AG04450 (cell line): ENCODE data around the gene CBX4. TPM values are rescaled to one million over a fixed set of nuclear protein-coding genes. Genes with fewer than 3 reads are reported as not detected.

Experiments
- CTCF ChIA-PET: fragments of 300-600, 350-600 bp; formaldehyde crosslinking; extraction: SDS; loops from one replicate; lab custom pipeline; 2022; ENCODE audit warnings: antibody characterized with exemption, inconsistent platforms; lab: Charles Lee
- POLR2A ChIA-PET: fragments of 350-600 bp; formaldehyde crosslinking; extraction: SDS; loops from one replicate; lab custom pipeline; 2021; ENCODE audit warnings: antibody characterized with exemption, inconsistent platforms; lab: Yijun Ruan, JAX
- DNase-seq: peaks from one replicate; pipeline ENCODE4 v3.0.0-alpha.2; 2011; ENCODE audit warnings: low read depth, low spot score
- H3K27ac ChIP-seq: one replicate; pipeline ENCODE4 v1.5.1; 2012; ENCODE audit warnings: low read depth, low read length, control low read depth
- H3K27me3 ChIP-seq: one replicate; pipeline ENCODE4 v1.6.0; 2012; ENCODE audit warnings: low read length; ENCODE audit not compliant: control insufficient read depth, insufficient read depth
- H3K4me3 ChIP-seq: 2 replicates; pipeline ENCODE4 v1.5.1; 2011; ENCODE audit warnings: mild to moderate bottlenecking, low read depth, low read length, control low read depth
- H3K9me3 ChIP-seq: 2 replicates; pipeline ENCODE4 v1.5.1; 2012; ENCODE audit warnings: low read length; ENCODE audit not compliant: control insufficient read depth, insufficient read depth
- polyA plus RNA-seq: library from polyadenylated mRNA; depleted of rRNA; stranded (reverse); fragments of >200 nt; gene quantifications from 2 replicates; pipeline ENCODE4 v1.2.3, GENCODE V29; 2011
- TF ChIP-seq, protein P1 (sequence below): IDR thresholded peaks from 2 replicates; pipeline ENCODE4 v1.5.1; 2011; ENCODE audit warnings: low read depth, low read length, control low read depth, inconsistent platforms

CBX4 gene
- polyA plus RNA-seq, 1 experiment: 7.6 TPM

DNA sequence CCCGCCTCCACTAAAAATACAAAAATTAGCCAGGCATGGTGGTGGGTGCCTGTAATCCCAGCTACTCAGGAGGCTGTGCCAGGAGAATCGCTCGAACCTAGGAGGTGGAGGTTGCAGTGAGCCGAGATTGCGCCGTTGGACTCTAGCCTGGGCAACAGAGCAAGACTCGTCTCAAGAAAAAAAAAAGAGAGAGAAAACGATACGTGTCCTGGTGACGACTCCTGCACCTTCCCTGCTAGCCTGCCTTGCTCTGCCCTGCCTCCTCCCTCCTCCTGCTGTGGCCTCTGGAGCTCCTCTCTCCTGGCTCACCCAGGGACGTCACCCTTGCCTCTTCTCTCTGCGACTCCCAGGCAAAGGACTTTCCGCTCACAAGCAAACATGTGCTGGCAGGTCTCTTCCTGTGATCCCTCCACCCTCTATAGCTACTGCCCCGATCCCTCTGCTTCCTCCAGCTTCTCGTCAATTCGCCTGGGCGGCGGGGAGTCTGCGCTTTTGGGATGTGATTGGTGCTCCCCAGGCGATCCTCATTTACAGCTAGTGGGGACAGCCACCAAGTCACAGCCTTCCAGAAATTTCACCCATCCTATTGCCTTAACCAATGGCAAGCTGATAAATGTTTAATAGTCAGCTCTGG lies 25.5 kb upstream of the CBX4 start:
- POLR2A ChIA-PET: no interaction called here
- no peak for DNase-seq
- Histone ChIP-seq H3K4me3 (no peak overlapping the region), H3K27ac (no peak overlapping the region), H3K27me3 (peaks cover 27% of the 10 kb centered on the region), H3K9me3 (no peaks in the 10 kb centered on the region; the same call in 1 of the 2 replicates)
- TF ChIP-seq, protein P1, sequence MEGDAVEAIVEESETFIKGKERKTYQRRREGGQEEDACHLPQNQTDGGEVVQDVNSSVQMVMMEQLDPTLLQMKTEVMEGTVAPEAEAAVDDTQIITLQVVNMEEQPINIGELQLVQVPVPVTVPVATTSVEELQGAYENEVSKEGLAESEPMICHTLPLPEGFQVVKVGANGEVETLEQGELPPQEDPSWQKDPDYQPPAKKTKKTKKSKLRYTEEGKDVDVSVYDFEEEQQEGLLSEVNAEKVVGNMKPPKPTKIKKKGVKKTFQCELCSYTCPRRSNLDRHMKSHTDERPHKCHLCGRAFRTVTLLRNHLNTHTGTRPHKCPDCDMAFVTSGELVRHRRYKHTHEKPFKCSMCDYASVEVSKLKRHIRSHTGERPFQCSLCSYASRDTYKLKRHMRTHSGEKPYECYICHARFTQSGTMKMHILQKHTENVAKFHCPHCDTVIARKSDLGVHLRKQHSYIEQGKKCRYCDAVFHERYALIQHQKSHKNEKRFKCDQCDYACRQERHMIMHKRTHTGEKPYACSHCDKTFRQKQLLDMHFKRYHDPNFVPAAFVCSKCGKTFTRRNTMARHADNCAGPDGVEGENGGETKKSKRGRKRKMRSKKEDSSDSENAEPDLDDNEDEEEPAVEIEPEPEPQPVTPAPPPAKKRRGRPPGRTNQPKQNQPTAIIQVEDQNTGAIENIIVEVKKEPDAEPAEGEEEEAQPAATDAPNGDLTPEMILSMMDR: no peak
- CTCF ChIA-PET: interaction anchor here (0.9 to 1.6 kb wide), 2 partner anchors 10 to 20 kb away, joined by 4 to 5 read pairs; no protein-coding TSS in a partner anchor

DNA sequence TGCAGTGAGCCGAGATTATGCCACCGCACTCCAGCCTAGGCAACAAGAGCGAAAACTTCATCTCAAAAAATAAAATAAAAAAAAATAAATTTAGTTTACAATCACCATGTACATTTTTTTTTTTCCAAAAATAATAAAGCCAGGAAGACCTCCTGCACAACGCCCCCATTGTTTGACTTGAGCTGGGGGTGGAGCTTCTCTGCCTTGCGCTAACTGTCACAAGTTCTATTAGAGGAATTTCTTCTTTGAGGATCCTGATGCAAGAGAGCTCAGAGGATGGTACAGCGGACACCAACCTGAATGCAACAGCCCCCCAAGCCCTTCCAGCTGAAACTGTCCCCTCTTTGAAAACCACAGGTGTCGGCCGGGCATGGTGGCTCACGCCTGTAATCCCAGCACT lies 24.9 kb upstream of the CBX4 start:
- Histone ChIP-seq H3K4me3 (no peak overlapping the region), H3K9me3 (no peaks in the 10 kb centered on the region; the same call in 1 of the 2 replicates), H3K27ac (no peak overlapping the region), H3K27me3 (peaks cover 28% of the 10 kb centered on the region)
- TF ChIP-seq, protein P1: no peak
- no peak for DNase-seq
- CTCF ChIA-PET: interaction anchor here (0.9 kb wide), 1 partner anchor 20 kb away, joined by 4 read pairs; no protein-coding TSS in a partner anchor
- POLR2A ChIA-PET: no interaction called here

- H3K9me3 ChIP-seq: no peaks in the 10 kb centered on the region; the same call in 1 of the 2 replicates
- CTCF ChIA-PET: no interaction called here
- no peak for DNase-seq
- TF ChIP-seq, protein P1: no peak
- H3K27me3 ChIP-seq: peaks cover 28% of the 10 kb centered on the region
- H3K4me3 ChIP-seq: no peak overlapping the region
- POLR2A ChIA-PET: interaction anchor here (0.8 kb wide), 1 partner anchor 42 kb away, joined by 4 read pairs; no protein-coding TSS in a partner anchor
- H3K27ac ChIP-seq: no peak overlapping the region
Observed at GRCh38 chr17:79862771-79863440, 23.7 kb upstream of the CBX4 start.

GRCh38 chr17:79862238-79862637 lies 23.0 kb upstream of the CBX4 start:
- no peak for DNase-seq
- Histone ChIP-seq H3K27ac (no peak overlapping the region), H3K27me3 (peaks cover 28% of the 10 kb centered on the region), H3K9me3 (no peaks in the 10 kb centered on the region; the same call in 1 of the 2 replicates), H3K4me3 (no peak overlapping the region)
- POLR2A ChIA-PET: no interaction called here
- CTCF ChIA-PET: no interaction called here
- TF ChIP-seq, protein P1: no peak
